IMR-90 (cell line): ENCODE results near the gene PRSS22. TPM values are rescaled to one million over a fixed set of nuclear protein-coding genes. Genes with fewer than 3 reads are reported as not detected.

Experiments
- ATAC-seq: fragments of 200-7000 bp; cut with Tn5 transposase; 2 replicates; pipeline ENCODE4 v1.9.1; 2020; ENCODE audit warnings: low read depth, mild to moderate bottlenecking, moderate library complexity
- BruUV-seq: library from RNA; stranded (reverse); fragments of 400-500 nt; replicated peaks from 2 replicates; lab custom pipeline; 2021; lab: Mats Ljungman, UMichigan
- CTCF ChIA-PET: fragments of 300-600 bp; formaldehyde crosslinking; extraction: SDS; loops from one replicate; lab custom pipeline; 2021; ENCODE audit warnings: antibody characterized with exemption; lab: Yijun Ruan, JAX
- POLR2A ChIA-PET: fragments of 300-600 bp; sonication (Branson Sonifier 250); formaldehyde crosslinking; loops from one replicate; lab custom pipeline; 2022; ENCODE audit warnings: antibody characterized with exemption; ENCODE audit not compliant: unreplicated experiment; lab: Charles Lee
- DNase-seq: peaks from one replicate; pipeline ENCODE4 v3.0.0; 2013
- H2AFZ ChIP-seq: replicated peaks from 2 replicates; pipeline ENCODE3; 2013; ENCODE audit warnings: low read length, mild to moderate bottlenecking; ENCODE audit not compliant: poor library complexity
- H2AK5ac ChIP-seq: 2 replicates; pipeline ENCODE4 v1.6.1; 2013; ENCODE audit warnings: low read depth, low read length, inconsistent platforms
- H2AK9ac ChIP-seq: replicated peaks from 2 replicates; pipeline ENCODE3; 2013; ENCODE audit warnings: mild to moderate bottlenecking, low read depth, low read length, moderate library complexity; ENCODE audit not compliant: poor library complexity
- H2BK120ac ChIP-seq: 2 replicates; pipeline ENCODE4 v1.6.1; 2013; ENCODE audit warnings: low read depth, low read length, inconsistent platforms
- H2BK15ac ChIP-seq: 3 replicates; pipeline ENCODE4 v1.6.1; 2013; ENCODE audit warnings: low read depth, low read length, inconsistent platforms
- H2BK20ac ChIP-seq: 2 replicates; pipeline ENCODE4 v1.6.1; 2013; ENCODE audit warnings: low read depth, mild to moderate bottlenecking, inconsistent platforms, low read length, moderate library complexity
- H2BK5ac ChIP-seq: 2 replicates; pipeline ENCODE4 v1.6.1; 2013; ENCODE audit warnings: mild to moderate bottlenecking, low read depth, low read length, inconsistent platforms; ENCODE audit not compliant: poor library complexity, severe bottlenecking
- H3K14ac ChIP-seq: replicated peaks from 2 replicates; pipeline ENCODE4 v1.6.1; 2013; ENCODE audit warnings: low read depth, low read length, inconsistent platforms
- H3K18ac ChIP-seq: 2 replicates; pipeline ENCODE4 v1.6.1; 2013; ENCODE audit warnings: low read depth, low read length, control low read depth
- H3K23ac ChIP-seq: 2 replicates; pipeline ENCODE4 v1.6.1; 2013; ENCODE audit warnings: low read depth, low read length, inconsistent platforms
- H3K27ac ChIP-seq: 2 replicates; pipeline ENCODE4 v1.5.1; 2013; ENCODE audit warnings: mild to moderate bottlenecking, control low read depth, low read length; ENCODE audit not compliant: insufficient read depth
- H3K27me3 ChIP-seq: 2 replicates; pipeline ENCODE4 v1.6.1; 2013; ENCODE audit warnings: low read length; ENCODE audit not compliant: control insufficient read depth, insufficient read depth
- H3K36me3 ChIP-seq: 2 replicates; pipeline ENCODE4 v1.6.1; 2013; ENCODE audit warnings: low read length, mixed read lengths; ENCODE audit not compliant: control insufficient read depth, insufficient read depth
- H3K4ac ChIP-seq: 2 replicates; pipeline ENCODE4 v1.6.1; 2013; ENCODE audit warnings: low read depth, low read length, inconsistent platforms
- H3K4me1 ChIP-seq: 2 replicates; pipeline ENCODE4 v1.6.1; 2013; ENCODE audit warnings: low read length, mixed read lengths; ENCODE audit not compliant: control insufficient read depth, insufficient read depth
- H3K4me2 ChIP-seq: 2 replicates; pipeline ENCODE4 v1.6.1; 2013; ENCODE audit warnings: low read depth, mild to moderate bottlenecking, control low read depth, low read length, moderate library complexity
- H3K4me3 ChIP-seq: 2 replicates; pipeline ENCODE4 v1.5.1; 2013; ENCODE audit warnings: low read depth, mild to moderate bottlenecking, control low read depth, low read length, moderate library complexity; ENCODE audit not compliant: insufficient read depth
- H3K56ac ChIP-seq: 2 replicates; pipeline ENCODE4 v1.6.1; 2013; ENCODE audit warnings: low read length, inconsistent platforms; ENCODE audit not compliant: insufficient read depth; ENCODE audit errors: extremely low read depth
- H3K79me1 ChIP-seq, 2 experiments: 2 replicates each; pipeline ENCODE4 v1.6.1; 2013; ENCODE audit warnings: low read length in 2 of 2, inconsistent platforms in 1 of 2, low read depth in 1 of 2
- H3K9ac ChIP-seq: 2 replicates; pipeline ENCODE4 v1.6.1; 2013; ENCODE audit warnings: low read depth, low read length, control low read depth
- H3K9me1 ChIP-seq: 2 replicates; pipeline ENCODE4 v1.6.1; 2013; ENCODE audit warnings: low read length, inconsistent platforms; ENCODE audit not compliant: insufficient read depth
- H3K9me3 ChIP-seq: 2 replicates; pipeline ENCODE4 v1.6.1; 2013; ENCODE audit warnings: low read length; ENCODE audit not compliant: control insufficient read depth, insufficient read depth
- H4K20me1 ChIP-seq: 2 replicates; pipeline ENCODE4 v1.6.1; 2013; ENCODE audit warnings: low read length, inconsistent platforms; ENCODE audit not compliant: insufficient read depth
- H4K5ac ChIP-seq: 2 replicates; pipeline ENCODE4 v1.6.1; 2013; ENCODE audit warnings: mild to moderate bottlenecking, low read depth, low read length, control low read depth
- H4K8ac ChIP-seq, 2 experiments: 2 replicates each; pipeline ENCODE4 v1.6.1; 2013; ENCODE audit warnings: low read depth in 2 of 2, low read length in 2 of 2, control low read depth in 1 of 2, inconsistent platforms in 1 of 2
- H4K91ac ChIP-seq: 2 replicates; pipeline ENCODE4 v1.6.1; 2013; ENCODE audit warnings: low read depth, low read length, inconsistent platforms; ENCODE audit not compliant: insufficient read depth
- CEBPB ChIP-seq: IDR thresholded peaks from 2 replicates; pipeline ENCODE4 v1.6.1; 2012; ENCODE audit warnings: low read depth, low read length, improper control_type of control experiment
- CHD1 ChIP-seq: IDR thresholded peaks from 2 replicates; pipeline ENCODE4 v1.6.1; 2012; ENCODE audit warnings: low read depth, low read length, improper control_type of control experiment
- ELK1 ChIP-seq: fragments of 150-350 bp; IDR thresholded peaks from 2 replicates; pipeline ENCODE4 v1.6.1; 2016; ENCODE audit warnings: low read depth, mild to moderate bottlenecking, low read length, moderate library complexity, borderline replicate concordance
- FOS ChIP-seq: fragments of 150-350 bp; IDR thresholded peaks from 2 replicates; pipeline ENCODE4 v1.6.1; 2016; ENCODE audit warnings: low read depth, low read length
- MAFK ChIP-seq: IDR thresholded peaks from 2 replicates; pipeline ENCODE4 v1.6.1; 2012; ENCODE audit warnings: low read depth, low read length, improper control_type of control experiment
- MAZ ChIP-seq: IDR thresholded peaks from 2 replicates; pipeline ENCODE4 v1.6.1; 2012; ENCODE audit warnings: low read depth, mild to moderate bottlenecking, low read length, improper control_type of control experiment, moderate library complexity, borderline replicate concordance
- MXI1 ChIP-seq: IDR thresholded peaks from 2 replicates; pipeline ENCODE4 v1.6.1; 2012; ENCODE audit warnings: low read depth, mild to moderate bottlenecking, low read length, moderate library complexity, borderline replicate concordance
- NFE2L2 ChIP-seq: fragments of 150-350 bp; IDR thresholded peaks from 2 replicates; pipeline ENCODE4 v1.6.1; 2016; ENCODE audit warnings: low read depth, mild to moderate bottlenecking, low read length
- POLR2A ChIP-seq: IDR thresholded peaks from 2 replicates; pipeline ENCODE4 v1.6.1; 2012; ENCODE audit warnings: mild to moderate bottlenecking, low read depth, low read length
- RAD21 ChIP-seq: IDR thresholded peaks from 2 replicates; pipeline ENCODE4 v1.6.1; 2012; ENCODE audit warnings: low read length, improper control_type of control experiment
- RFX5 ChIP-seq: IDR thresholded peaks from 2 replicates; pipeline ENCODE4 v1.8.0; 2012; ENCODE audit warnings: low read depth, mild to moderate bottlenecking, low read length, moderate library complexity
- WGBS, 2 experiments: methylation state at CpG; one replicate each; pipeline versions ENCODE4 v1.1.5 to v1.1.7; 2013; ENCODE audit warnings: missing lambda C conversion rate in 2 of 2; ENCODE audit not compliant: insufficient read length in 1 of 2; ENCODE audit errors: extremely low coverage in 2 of 2; 5-methylcytosine and 5-hydroxymethylcytosine counted together
- dilution Hi-C: fragments of 300-500 bp; cut with HindIII; formaldehyde crosslinking; loops from one replicate; pipeline ENCODE4 v1.14.3; 2018; ENCODE audit warnings: low sequenced_read_pairs; ENCODE audit not compliant: unreplicated experiment
- in situ Hi-C: fragments of 300-500 bp; cut with MboI; formaldehyde crosslinking; loops from 3 replicates; pipeline ENCODE4 v1.14.3; 2019; ENCODE audit warnings: low sequenced_read_pairs, inconsistent platforms, mixed read lengths
- intact Hi-C: fragments of 100-400 bp; cut with micrococcal nuclease; formaldehyde crosslinking; loops from 2 replicates; pipeline ENCODE4 v1.10.0; 2022
- polyA plus RNA-seq, 3 experiments: library from polyadenylated mRNA; depleted of rRNA; stranded (reverse); fragments of >200 nt; gene quantifications; 2 replicates each; pipeline ENCODE4 v1.2.3, GENCODE V29; 2012; ENCODE audit warnings: low replicate concordance in 1 of 3
- total RNA-seq: library from RNA; depleted of rRNA; stranded (reverse); fragments of >200 nt; gene quantifications from 2 replicates; pipeline ENCODE4 v1.2.3, GENCODE V29; 2012
- TF ChIP-seq, protein P1 (sequence below): fragments of 150-350 bp; IDR thresholded peaks from 2 replicates; pipeline ENCODE4 v1.6.1; 2017; ENCODE audit warnings: mild to moderate bottlenecking, antibody characterized with exemption, low read length, low read depth
- TF ChIP-seq, protein P2 (sequence below): conservative IDR thresholded peaks from 2 replicates; pipeline ENCODE4 v1.5.1; 2012; ENCODE audit warnings: mild to moderate bottlenecking, low read depth, low read length, improper control_type of control experiment

The PRSS22 gene
- total and polyA plus RNA-seq, 2 of the 4 experiments (the other 2 are of a cell fraction) = not detected

DNA sequence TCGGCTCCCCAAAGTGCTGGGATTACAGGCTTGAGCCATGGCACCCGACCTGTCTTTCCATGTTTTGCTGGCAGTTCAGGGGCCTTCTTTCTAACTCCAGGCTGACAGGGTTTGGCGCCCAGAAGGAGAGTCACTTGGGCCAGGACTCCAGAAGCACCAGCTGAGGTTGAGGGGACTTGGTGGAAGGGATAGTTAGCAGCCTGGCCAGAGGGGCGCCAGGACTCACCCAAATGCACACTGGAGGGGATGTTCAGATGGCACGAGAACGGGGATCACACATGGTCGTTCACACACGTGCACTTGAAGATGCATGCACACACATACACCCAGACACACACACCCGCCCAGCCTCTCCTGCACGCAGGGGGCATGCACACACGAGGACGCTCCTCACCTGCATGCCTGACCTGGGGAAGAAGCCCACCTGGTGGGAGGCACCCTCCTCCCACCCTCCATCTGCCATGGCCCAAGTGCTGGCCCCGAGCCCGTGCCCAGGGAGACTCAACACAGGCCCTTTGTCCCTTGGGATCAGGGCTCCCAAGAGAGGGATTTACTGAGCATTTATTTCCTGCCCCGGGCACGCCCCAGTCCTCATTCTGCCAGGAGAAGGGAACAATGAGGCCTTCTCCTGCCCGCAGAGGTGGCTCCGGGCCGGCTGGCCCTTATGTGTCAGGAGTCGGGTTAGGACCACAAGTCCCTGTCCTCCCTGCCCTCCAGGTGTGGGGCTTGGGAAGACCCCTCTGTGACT lies 43.2 kb downstream of the PRSS22 start:
- no peak overlapping the region for H3K4me2 ChIP-seq
- H3K9me3 ChIP-seq = no peaks in the 10 kb centered on the region
- TF ChIP-seq CHD1 = no peak
- TF ChIP-seq ELK1 = no peak
- TF ChIP-seq RFX5 = no peak
- TF ChIP-seq, protein P1, sequence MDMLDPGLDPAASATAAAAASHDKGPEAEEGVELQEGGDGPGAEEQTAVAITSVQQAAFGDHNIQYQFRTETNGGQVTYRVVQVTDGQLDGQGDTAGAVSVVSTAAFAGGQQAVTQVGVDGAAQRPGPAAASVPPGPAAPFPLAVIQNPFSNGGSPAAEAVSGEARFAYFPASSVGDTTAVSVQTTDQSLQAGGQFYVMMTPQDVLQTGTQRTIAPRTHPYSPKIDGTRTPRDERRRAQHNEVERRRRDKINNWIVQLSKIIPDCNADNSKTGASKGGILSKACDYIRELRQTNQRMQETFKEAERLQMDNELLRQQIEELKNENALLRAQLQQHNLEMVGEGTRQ = no peak
- TF ChIP-seq NFE2L2 = no peak
- TF ChIP-seq RAD21 = no peak
- no peak for TF ChIP-seq MAFK
- TF ChIP-seq CEBPB = no peak
- TF ChIP-seq POLR2A = no peak
- TF ChIP-seq MAZ = no peak
- TF ChIP-seq FOS = no peak
- no peak for TF ChIP-seq MXI1
- TF ChIP-seq, protein P2, sequence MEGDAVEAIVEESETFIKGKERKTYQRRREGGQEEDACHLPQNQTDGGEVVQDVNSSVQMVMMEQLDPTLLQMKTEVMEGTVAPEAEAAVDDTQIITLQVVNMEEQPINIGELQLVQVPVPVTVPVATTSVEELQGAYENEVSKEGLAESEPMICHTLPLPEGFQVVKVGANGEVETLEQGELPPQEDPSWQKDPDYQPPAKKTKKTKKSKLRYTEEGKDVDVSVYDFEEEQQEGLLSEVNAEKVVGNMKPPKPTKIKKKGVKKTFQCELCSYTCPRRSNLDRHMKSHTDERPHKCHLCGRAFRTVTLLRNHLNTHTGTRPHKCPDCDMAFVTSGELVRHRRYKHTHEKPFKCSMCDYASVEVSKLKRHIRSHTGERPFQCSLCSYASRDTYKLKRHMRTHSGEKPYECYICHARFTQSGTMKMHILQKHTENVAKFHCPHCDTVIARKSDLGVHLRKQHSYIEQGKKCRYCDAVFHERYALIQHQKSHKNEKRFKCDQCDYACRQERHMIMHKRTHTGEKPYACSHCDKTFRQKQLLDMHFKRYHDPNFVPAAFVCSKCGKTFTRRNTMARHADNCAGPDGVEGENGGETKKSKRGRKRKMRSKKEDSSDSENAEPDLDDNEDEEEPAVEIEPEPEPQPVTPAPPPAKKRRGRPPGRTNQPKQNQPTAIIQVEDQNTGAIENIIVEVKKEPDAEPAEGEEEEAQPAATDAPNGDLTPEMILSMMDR = no peak
- H3K9ac ChIP-seq = no peak overlapping the region
- H3K9me1 ChIP-seq = no peaks in the 10 kb centered on the region
- H3K14ac ChIP-seq = no peak overlapping the region
- no peak overlapping the region for H2BK15ac ChIP-seq
- H2AFZ ChIP-seq = no peak overlapping the region
- WGBS, 2 experiments = 63% methylated on average over 4 of the region's 20 CpGs; no CpG with 5 or more reads in 1 of the 2 experiments
- H3K27me3 ChIP-seq = peaks cover 63% of the 10 kb centered on the region
- BruUV-seq = no TSS peak
- no peak overlapping the region for H3K18ac ChIP-seq
- no peak overlapping the region for H3K56ac ChIP-seq
- H3K27ac ChIP-seq = no peak overlapping the region
- H4K20me1 ChIP-seq = no peaks in the 10 kb centered on the region
- H2AK5ac ChIP-seq = no peak overlapping the region
- dilution Hi-C loops = no loop called here
- no peak overlapping the region for H2BK120ac ChIP-seq
- H3K79me1 ChIP-seq = no peaks in the 10 kb centered on the region
- H4K8ac ChIP-seq = no peak overlapping the region
- no peak overlapping the region for H3K4ac ChIP-seq
- H2BK5ac ChIP-seq = no peak overlapping the region
- ChIA-PET CTCF (interaction anchor here (1.3 kb wide), 1 partner anchor 15 kb away, joined by 3 read pairs; no protein-coding TSS in a partner anchor), POLR2A (no interaction called here)
- H3K36me3 ChIP-seq = no peaks in the 10 kb centered on the region
- no peak overlapping the region for H2BK20ac ChIP-seq
- in situ Hi-C loops = no loop called here
- H3K4me3 ChIP-seq = no peak overlapping the region
- no peak overlapping the region for H3K23ac ChIP-seq
- ATAC-seq (no peak), DNase-seq (no peak)
- H3K4me1 ChIP-seq = no peaks in the 10 kb centered on the region
- H4K91ac ChIP-seq = no peak overlapping the region
- no peak overlapping the region for H4K5ac ChIP-seq
- no peak overlapping the region for H2AK9ac ChIP-seq
- intact Hi-C loops = no loop called here
